K562 (cell line): ENCODE data around the gene ANKMY2. TPM values are rescaled to one million over a fixed set of nuclear protein-coding genes. Genes with fewer than 3 reads are reported as not detected.

Experiments used
- CCAR2 ChIP-seq: fragments of 200-400 bp; formaldehyde crosslinking; IDR thresholded peaks from 2 replicates; pipeline ENCODE4 v1.6.1; 2017; ENCODE audit warnings: mild to moderate bottlenecking, low read depth, low read length
- ETV6 ChIP-seq, 3 experiments: fragments of 150-350 bp in 1 of 3; sonication (generic) in 1 of 3; formaldehyde crosslinking in 1 of 3; IDR thresholded peaks; 2 replicates each; pipeline versions ENCODE4 v1.6.1 to v1.8.0; 2014 to 2022; ENCODE audit warnings: borderline replicate concordance in 2 of 3, low read depth in 2 of 3, antibody characterized with exemption in 1 of 3, low read length in 1 of 3, mild to moderate bottlenecking in 1 of 3, missing genetic modification reagents in 1 of 3
- FUS ChIP-seq: fragments of 200-400 bp; formaldehyde crosslinking; optimal IDR thresholded peaks from 2 replicates; pipeline ENCODE3; 2017; ENCODE audit warnings: low read depth, low read length
- GABPA ChIP-seq: fragments of 200-800 bp; sonication (Bioruptor generic); conservative IDR thresholded peaks from 2 replicates; pipeline ENCODE4 v1.6.1; 2016; ENCODE audit warnings: low read depth, missing genetic modification characterization, missing compliant biosample characterization
- GABPB2 ChIP-seq: fragments of 250-450 bp; sonication (Bioruptor Pico); conservative IDR thresholded peaks from 2 replicates; pipeline ENCODE4 v1.5.1; 2021; ENCODE audit warnings: mild to moderate bottlenecking
- HDAC2 ChIP-seq: fragments of 450-650 bp; IDR thresholded peaks from 2 replicates; pipeline ENCODE4 v1.6.1; 2016; ENCODE audit warnings: mild to moderate bottlenecking
- HMGN3 ChIP-seq: IDR thresholded peaks from 2 replicates; pipeline ENCODE4 v1.6.1; 2011; ENCODE audit warnings: borderline replicate concordance, low read depth, mild to moderate bottlenecking, mixed read lengths, low read length; ENCODE audit not compliant: insufficient read length; ENCODE audit errors: extremely low read depth
- RBBP5 ChIP-seq: fragments of 200-600 bp; sonication (generic); IDR thresholded peaks from 2 replicates; pipeline ENCODE4 v1.6.1; 2012; ENCODE audit warnings: borderline replicate concordance, mild to moderate bottlenecking, low read length, control low read depth, inconsistent platforms; ENCODE audit not compliant: insufficient read depth, poor library complexity, severe bottlenecking
- RBM17 ChIP-seq: fragments of 200-400 bp; formaldehyde crosslinking; IDR thresholded peaks from 2 replicates; pipeline ENCODE4 v1.6.1; 2017; ENCODE audit warnings: low read depth, mild to moderate bottlenecking, low read length, borderline replicate concordance
- SNRNP70 ChIP-seq: fragments of 200-400 bp; formaldehyde crosslinking; optimal IDR thresholded peaks from 2 replicates; pipeline ENCODE3; 2017; ENCODE audit warnings: low read depth, low read length
- SP2 ChIP-seq: IDR thresholded peaks from 2 replicates; pipeline ENCODE4 v1.6.1; 2011; ENCODE audit warnings: mild to moderate bottlenecking, low read depth, low read length, moderate library complexity; ENCODE audit not compliant: poor library complexity, severe bottlenecking; ENCODE audit errors: extremely low read depth
- TFAM ChIP-seq: fragments of 250-450 bp; sonication (Bioruptor Pico); conservative IDR thresholded peaks from 2 replicates; pipeline ENCODE4 v1.5.0; 2021; ENCODE audit warnings: mild to moderate bottlenecking, moderate library complexity
- ZNF282 ChIP-seq: sonication (generic); formaldehyde crosslinking; IDR thresholded peaks from 2 replicates; pipeline ENCODE4 v1.8.1; 2023; ENCODE audit warnings: missing genetic modification reagents
- polyA plus RNA-seq, 8 experiments: library from polyadenylated mRNA; depleted of rRNA in 4 of 8; stranded (reverse) in 5 of 8; unstranded in 3 of 8; fragments of >200 nt; fragmentation: Nextera tagmentation in 2 of 8; fragmentation: Illumina TruSeq in 1 of 8; extraction: Ambion mirVana in 2 of 8; extraction: Trizol in 1 of 8; gene quantifications; 2 replicates each; pipeline versions ENCODE4 v1.2.1 to v1.2.3, GENCODE V29; 2011 to 2014; ENCODE audit warnings: inconsistent platforms in 1 of 8, missing spikeins in 1 of 8
- total RNA-seq, 7 experiments: library from RNA; depleted of rRNA in 6 of 7; stranded (reverse); fragments of >200 nt in 6 of 7; fragmentation: Illumina TruSeq in 2 of 7; extraction: Trizol in 2 of 7; gene quantifications; 2 replicates each; pipeline versions ENCODE4 v1.2.1 to v1.2.3, GENCODE V29; 2011 to 2021; ENCODE audit warnings: low replicate concordance in 1 of 7
- TF ChIP-seq, protein P1 (sequence below): sonication (generic); formaldehyde crosslinking; IDR thresholded peaks from 2 replicates; pipeline ENCODE4 v1.8.0; 2023; ENCODE audit warnings: mild to moderate bottlenecking, missing genetic modification reagents
- TF ChIP-seq, protein P2 (sequence below), 2 experiments: IDR thresholded peaks; 2 replicates each; pipeline ENCODE4 v1.6.1; 2012; ENCODE audit warnings: improper control_type of control experiment in 2 of 2, low read depth in 2 of 2, low read length in 2 of 2, borderline replicate concordance in 1 of 2
- TF ChIP-seq, protein P3 (sequence below): sonication (generic); formaldehyde crosslinking; IDR thresholded peaks from 2 replicates; pipeline ENCODE4 v1.9.0; 2022; ENCODE audit warnings: mild to moderate bottlenecking, missing genetic modification reagents
- TF ChIP-seq, protein P4 (sequence below): IDR thresholded peaks from 2 replicates; pipeline ENCODE4 v1.6.1; 2011; ENCODE audit warnings: borderline replicate concordance, low read depth, mild to moderate bottlenecking, moderate library complexity, low read length; ENCODE audit not compliant: insufficient read depth, poor library complexity, severe bottlenecking

Gene ANKMY2
- total and polyA plus RNA-seq, 9 of the 15 experiments (the other 6 are each of a cell fraction or from before 2014, with no cell fraction given), result 38.9 to 71.5 (median 48.8) TPM

DNA sequence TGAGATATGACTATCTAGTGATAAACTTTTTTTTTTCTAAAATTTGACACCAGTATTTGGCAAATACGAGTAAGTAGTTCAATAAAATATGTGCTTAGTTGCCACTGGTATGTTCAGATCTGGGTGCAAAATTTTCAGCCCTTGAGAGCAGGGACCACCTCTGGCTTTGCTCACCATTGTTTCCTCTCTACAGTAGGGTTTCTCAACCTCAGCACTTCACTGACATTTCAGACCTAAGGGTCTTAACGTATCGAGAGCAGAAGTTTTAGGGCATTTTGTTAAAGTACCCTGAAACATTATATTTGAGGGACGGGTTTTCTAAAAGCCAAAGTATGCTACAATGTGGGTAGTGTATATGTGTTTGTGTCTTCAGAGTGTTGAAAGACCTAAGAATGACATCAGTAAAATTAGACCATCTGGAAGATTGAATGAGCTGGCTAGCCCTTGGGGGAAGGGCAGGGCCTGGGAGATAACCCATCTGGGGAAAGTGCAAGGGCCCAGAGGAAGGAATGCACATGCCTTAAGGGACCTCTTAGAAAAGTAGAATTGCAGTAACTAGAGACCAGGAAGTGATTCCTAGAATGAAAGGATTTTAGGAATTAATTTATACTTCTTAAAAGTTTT is 12.2 kb upstream of the ANKMY2 start (continued):
- TF ChIP-seq, protein P1, sequence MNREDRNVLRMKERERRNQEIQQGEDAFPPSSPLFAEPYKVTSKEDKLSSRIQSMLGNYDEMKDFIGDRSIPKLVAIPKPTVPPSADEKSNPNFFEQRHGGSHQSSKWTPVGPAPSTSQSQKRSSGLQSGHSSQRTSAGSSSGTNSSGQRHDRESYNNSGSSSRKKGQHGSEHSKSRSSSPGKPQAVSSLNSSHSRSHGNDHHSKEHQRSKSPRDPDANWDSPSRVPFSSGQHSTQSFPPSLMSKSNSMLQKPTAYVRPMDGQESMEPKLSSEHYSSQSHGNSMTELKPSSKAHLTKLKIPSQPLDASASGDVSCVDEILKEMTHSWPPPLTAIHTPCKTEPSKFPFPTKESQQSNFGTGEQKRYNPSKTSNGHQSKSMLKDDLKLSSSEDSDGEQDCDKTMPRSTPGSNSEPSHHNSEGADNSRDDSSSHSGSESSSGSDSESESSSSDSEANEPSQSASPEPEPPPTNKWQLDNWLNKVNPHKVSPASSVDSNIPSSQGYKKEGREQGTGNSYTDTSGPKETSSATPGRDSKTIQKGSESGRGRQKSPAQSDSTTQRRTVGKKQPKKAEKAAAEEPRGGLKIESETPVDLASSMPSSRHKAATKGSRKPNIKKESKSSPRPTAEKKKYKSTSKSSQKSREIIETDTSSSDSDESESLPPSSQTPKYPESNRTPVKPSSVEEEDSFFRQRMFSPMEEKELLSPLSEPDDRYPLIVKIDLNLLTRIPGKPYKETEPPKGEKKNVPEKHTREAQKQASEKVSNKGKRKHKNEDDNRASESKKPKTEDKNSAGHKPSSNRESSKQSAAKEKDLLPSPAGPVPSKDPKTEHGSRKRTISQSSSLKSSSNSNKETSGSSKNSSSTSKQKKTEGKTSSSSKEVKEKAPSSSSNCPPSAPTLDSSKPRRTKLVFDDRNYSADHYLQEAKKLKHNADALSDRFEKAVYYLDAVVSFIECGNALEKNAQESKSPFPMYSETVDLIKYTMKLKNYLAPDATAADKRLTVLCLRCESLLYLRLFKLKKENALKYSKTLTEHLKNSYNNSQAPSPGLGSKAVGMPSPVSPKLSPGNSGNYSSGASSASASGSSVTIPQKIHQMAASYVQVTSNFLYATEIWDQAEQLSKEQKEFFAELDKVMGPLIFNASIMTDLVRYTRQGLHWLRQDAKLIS (CRISPR knock-in tag), result no peak
- TF ChIP-seq, protein P2, sequence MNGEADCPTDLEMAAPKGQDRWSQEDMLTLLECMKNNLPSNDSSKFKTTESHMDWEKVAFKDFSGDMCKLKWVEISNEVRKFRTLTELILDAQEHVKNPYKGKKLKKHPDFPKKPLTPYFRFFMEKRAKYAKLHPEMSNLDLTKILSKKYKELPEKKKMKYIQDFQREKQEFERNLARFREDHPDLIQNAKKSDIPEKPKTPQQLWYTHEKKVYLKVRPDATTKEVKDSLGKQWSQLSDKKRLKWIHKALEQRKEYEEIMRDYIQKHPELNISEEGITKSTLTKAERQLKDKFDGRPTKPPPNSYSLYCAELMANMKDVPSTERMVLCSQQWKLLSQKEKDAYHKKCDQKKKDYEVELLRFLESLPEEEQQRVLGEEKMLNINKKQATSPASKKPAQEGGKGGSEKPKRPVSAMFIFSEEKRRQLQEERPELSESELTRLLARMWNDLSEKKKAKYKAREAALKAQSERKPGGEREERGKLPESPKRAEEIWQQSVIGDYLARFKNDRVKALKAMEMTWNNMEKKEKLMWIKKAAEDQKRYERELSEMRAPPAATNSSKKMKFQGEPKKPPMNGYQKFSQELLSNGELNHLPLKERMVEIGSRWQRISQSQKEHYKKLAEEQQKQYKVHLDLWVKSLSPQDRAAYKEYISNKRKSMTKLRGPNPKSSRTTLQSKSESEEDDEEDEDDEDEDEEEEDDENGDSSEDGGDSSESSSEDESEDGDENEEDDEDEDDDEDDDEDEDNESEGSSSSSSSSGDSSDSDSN (IDR thresholded peaks at IDR 0.05; ENCODE audit: borderline replicate concordance in 1 of 2, low read depth in 2 of 2, low read length in 2 of 2), result no peak
- TF ChIP-seq, protein P3, sequence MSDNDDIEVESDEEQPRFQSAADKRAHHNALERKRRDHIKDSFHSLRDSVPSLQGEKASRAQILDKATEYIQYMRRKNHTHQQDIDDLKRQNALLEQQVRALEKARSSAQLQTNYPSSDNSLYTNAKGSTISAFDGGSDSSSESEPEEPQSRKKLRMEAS (CRISPR knock-in tag), result peak; percentile 23; the same call in 1 of the 2 replicates
- no peak for TF ChIP-seq RBM17
- no peak for TF ChIP-seq TFAM (CRISPR knock-in tag)
- TF ChIP-seq, protein P4, sequence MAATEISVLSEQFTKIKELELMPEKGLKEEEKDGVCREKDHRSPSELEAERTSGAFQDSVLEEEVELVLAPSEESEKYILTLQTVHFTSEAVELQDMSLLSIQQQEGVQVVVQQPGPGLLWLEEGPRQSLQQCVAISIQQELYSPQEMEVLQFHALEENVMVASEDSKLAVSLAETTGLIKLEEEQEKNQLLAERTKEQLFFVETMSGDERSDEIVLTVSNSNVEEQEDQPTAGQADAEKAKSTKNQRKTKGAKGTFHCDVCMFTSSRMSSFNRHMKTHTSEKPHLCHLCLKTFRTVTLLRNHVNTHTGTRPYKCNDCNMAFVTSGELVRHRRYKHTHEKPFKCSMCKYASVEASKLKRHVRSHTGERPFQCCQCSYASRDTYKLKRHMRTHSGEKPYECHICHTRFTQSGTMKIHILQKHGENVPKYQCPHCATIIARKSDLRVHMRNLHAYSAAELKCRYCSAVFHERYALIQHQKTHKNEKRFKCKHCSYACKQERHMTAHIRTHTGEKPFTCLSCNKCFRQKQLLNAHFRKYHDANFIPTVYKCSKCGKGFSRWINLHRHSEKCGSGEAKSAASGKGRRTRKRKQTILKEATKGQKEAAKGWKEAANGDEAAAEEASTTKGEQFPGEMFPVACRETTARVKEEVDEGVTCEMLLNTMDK, result no peak
- no peak for TF ChIP-seq SNRNP70
- 0 out of 2 replicates have a peak, but pooled peaks have one; percentile 29 for TF ChIP-seq GABPA (tag)
- no peak for TF ChIP-seq RBBP5
- TF ChIP-seq CCAR2, result no peak
- TF ChIP-seq FUS, result no peak
- no peak for TF ChIP-seq ETV6 (IDR thresholded peaks at IDR 0.05; ENCODE audit: borderline replicate concordance in 1 of 2, low read depth in 2 of 2, low read length in 1 of 2)
- no peak for TF ChIP-seq ETV6 (CRISPR knock-in tag; IDR thresholded peaks at IDR 0.05; ENCODE audit: borderline replicate concordance)
- TF ChIP-seq HDAC2, result peak; percentile 79
- no peak for TF ChIP-seq SP2
- no peak for TF ChIP-seq HMGN3
- no peak for TF ChIP-seq GABPB2 (CRISPR knock-in tag)
- no peak for TF ChIP-seq ZNF282 (CRISPR knock-in tag)
